ENCODE measurements around the gene FMOD. TPM values are rescaled to one million over a fixed set of nuclear protein-coding genes. Genes with fewer than 3 reads are reported as not detected.
A peak's percentile ranks its signal among the peaks of the same experiment; 100 is the strongest.

FMOD gene
- polyA plus RNA-seq, 1 donor from 2014 or later, result not detected

DNA sequence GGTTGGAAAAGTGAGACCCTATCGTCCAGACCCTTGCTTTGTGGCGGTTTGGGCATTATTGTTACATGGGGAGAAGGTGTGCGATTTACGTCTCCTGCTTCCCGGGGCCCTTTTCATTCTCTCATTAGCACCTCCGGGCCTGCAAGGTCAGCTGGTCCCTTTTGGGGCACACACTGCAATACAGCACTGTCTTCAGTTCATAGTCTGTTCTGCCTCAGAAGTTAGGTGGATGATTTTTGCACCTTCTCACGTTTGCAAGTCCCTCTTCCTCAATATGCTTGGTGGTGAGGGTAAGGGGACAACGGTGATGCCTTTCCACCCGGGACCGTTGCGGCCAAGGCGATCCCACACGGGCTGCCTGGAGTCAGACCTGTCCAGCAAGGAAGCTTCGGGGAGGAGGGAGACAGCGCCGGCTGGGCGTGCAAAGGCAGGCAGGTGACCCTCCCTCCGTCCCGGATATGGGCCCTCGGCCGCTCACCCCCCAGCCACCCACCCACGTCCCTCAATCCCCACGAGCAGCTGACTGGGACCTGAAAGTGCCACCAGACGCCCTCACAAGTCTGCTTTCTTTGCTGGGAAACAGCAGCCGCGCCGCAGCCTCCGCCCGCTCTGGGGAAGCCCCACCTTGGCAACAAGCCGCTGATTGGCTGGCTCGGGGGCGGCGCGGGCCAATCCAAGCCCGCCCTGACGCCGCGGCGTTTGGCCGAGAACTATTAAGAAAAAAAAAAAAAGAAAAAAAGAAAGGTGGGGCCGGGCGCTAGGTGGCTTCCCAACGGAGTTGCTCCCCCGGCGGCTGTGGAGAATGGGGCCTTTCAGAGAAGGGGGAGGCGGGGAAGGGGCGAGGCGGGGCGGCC, 23.9 kb downstream of the FMOD start:
- Histone ChIP-seq H3K9me3 (ENCODE audit: low read length) (no peaks in the 10 kb centered on the region), H3K4me2 (ENCODE audit: low read length) (peak overlapping the region; percentile 83), H3K27ac (ENCODE audit: low read length) (peak overlapping the region; percentile 50), H3K9me2 (ENCODE audit: insufficient read depth, low read length) (no peaks in the 10 kb centered on the region), H2AFZ (ENCODE audit: low read depth, low read length) (peak overlapping the region; percentile 74), H3K9ac (ENCODE audit: low read length) (peak overlapping the region; percentile 67), H3K4me3 (ENCODE audit: low read length) (peak overlapping the region; percentile 69), H3K27me3 (ENCODE audit: insufficient read depth, low read depth, low read length) (no peaks in the 10 kb centered on the region), H3K79me2 (replicated peaks; ENCODE audit: insufficient read depth, low read length) (no peaks in the 10 kb centered on the region), H3F3A (ENCODE audit: insufficient read depth, low read length, poor library complexity, severe bottlenecking) (peaks cover 4% of the 10 kb centered on the region), H3K36me3 (ENCODE audit: insufficient read depth, low read length) (no peaks in the 10 kb centered on the region), H4K20me1 (ENCODE audit: insufficient read depth) (no peaks in the 10 kb centered on the region)
- TF ChIP-seq MXI1 (conservative IDR thresholded peaks at IDR 0.05; ENCODE audit: poor library complexity, severe bottlenecking) (peak; percentile 26), SMC3 (conservative IDR thresholded peaks at IDR 0.05; ENCODE audit: poor library complexity) (no peak), EZH2 (IDR thresholded peaks at IDR 0.05; ENCODE audit: borderline replicate concordance, insufficient read depth, low read length, poor library complexity, severe bottlenecking) (no peak), TAF1 (IDR thresholded peaks at IDR 0.05; ENCODE audit: low read depth) (peak; percentile 75), RAD21 (conservative IDR thresholded peaks at IDR 0.05) (no peak), EP300 (conservative IDR thresholded peaks at IDR 0.05; ENCODE audit: poor library complexity, severe bottlenecking) (peak; percentile 68), POLR2AphosphoS5 (IDR thresholded peaks at IDR 0.05) (peak; percentile 65), REST (IDR thresholded peaks at IDR 0.05; ENCODE audit: borderline replicate concordance) (peak; percentile 49)
- TF ChIP-seq, protein P1, sequence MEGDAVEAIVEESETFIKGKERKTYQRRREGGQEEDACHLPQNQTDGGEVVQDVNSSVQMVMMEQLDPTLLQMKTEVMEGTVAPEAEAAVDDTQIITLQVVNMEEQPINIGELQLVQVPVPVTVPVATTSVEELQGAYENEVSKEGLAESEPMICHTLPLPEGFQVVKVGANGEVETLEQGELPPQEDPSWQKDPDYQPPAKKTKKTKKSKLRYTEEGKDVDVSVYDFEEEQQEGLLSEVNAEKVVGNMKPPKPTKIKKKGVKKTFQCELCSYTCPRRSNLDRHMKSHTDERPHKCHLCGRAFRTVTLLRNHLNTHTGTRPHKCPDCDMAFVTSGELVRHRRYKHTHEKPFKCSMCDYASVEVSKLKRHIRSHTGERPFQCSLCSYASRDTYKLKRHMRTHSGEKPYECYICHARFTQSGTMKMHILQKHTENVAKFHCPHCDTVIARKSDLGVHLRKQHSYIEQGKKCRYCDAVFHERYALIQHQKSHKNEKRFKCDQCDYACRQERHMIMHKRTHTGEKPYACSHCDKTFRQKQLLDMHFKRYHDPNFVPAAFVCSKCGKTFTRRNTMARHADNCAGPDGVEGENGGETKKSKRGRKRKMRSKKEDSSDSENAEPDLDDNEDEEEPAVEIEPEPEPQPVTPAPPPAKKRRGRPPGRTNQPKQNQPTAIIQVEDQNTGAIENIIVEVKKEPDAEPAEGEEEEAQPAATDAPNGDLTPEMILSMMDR (IDR thresholded peaks at IDR 0.05; ENCODE audit: poor library complexity, severe bottlenecking), result no peak

GRCh38 chr1:203325418-203326091, 25.4 kb downstream of the FMOD start:
- Histone ChIP-seq H3K4me3 (ENCODE audit: low read length) (no peak overlapping the region), H3K9me2 (ENCODE audit: insufficient read depth, low read length) (no peaks in the 10 kb centered on the region), H4K20me1 (ENCODE audit: insufficient read depth) (no peaks in the 10 kb centered on the region), H2AFZ (ENCODE audit: low read depth, low read length) (no peak overlapping the region), H3F3A (ENCODE audit: insufficient read depth, low read length, poor library complexity, severe bottlenecking) (peaks cover 4% of the 10 kb centered on the region), H3K4me2 (ENCODE audit: low read length) (no peak overlapping the region), H3K27me3 (ENCODE audit: insufficient read depth, low read depth, low read length) (no peaks in the 10 kb centered on the region), H3K27ac (ENCODE audit: low read length) (no peak overlapping the region), H3K36me3 (ENCODE audit: insufficient read depth, low read length) (no peaks in the 10 kb centered on the region), H3K79me2 (replicated peaks; ENCODE audit: insufficient read depth, low read length) (no peaks in the 10 kb centered on the region), H3K9ac (ENCODE audit: low read length) (no peak overlapping the region), H3K9me3 (ENCODE audit: low read length) (no peaks in the 10 kb centered on the region)
- TF ChIP-seq EP300 (conservative IDR thresholded peaks at IDR 0.05; ENCODE audit: poor library complexity, severe bottlenecking), result no peak
- TF ChIP-seq, protein P1 (IDR thresholded peaks at IDR 0.05; ENCODE audit: poor library complexity, severe bottlenecking), result no peak
- no peak for TF ChIP-seq SMC3 (conservative IDR thresholded peaks at IDR 0.05; ENCODE audit: poor library complexity)
- TF ChIP-seq MXI1 (conservative IDR thresholded peaks at IDR 0.05; ENCODE audit: poor library complexity, severe bottlenecking), result no peak
- no peak for TF ChIP-seq REST (IDR thresholded peaks at IDR 0.05; ENCODE audit: borderline replicate concordance)
- TF ChIP-seq POLR2AphosphoS5 (IDR thresholded peaks at IDR 0.05), result no peak
- TF ChIP-seq EZH2 (IDR thresholded peaks at IDR 0.05; ENCODE audit: borderline replicate concordance, insufficient read depth, low read length, poor library complexity, severe bottlenecking), result no peak
- no peak for TF ChIP-seq RAD21 (conservative IDR thresholded peaks at IDR 0.05)
- TF ChIP-seq TAF1 (IDR thresholded peaks at IDR 0.05; ENCODE audit: low read depth), result no peak
